NK-92 treated with Interleukin-12 subunit alpha and Interleukin-12 subunit beta, amount 100 ng/mL, for 24 hours (cell line): Measurements from ENCODE around the gene STRA8.
A peak's percentile ranks its signal among the peaks of the same experiment; 100 is the strongest.

ENCODE experiments used
- DNase-seq: peaks from one replicate; lab custom pipeline; 2025; lab: John Stamatoyannopoulos, UW

Gene STRA8

DNA sequence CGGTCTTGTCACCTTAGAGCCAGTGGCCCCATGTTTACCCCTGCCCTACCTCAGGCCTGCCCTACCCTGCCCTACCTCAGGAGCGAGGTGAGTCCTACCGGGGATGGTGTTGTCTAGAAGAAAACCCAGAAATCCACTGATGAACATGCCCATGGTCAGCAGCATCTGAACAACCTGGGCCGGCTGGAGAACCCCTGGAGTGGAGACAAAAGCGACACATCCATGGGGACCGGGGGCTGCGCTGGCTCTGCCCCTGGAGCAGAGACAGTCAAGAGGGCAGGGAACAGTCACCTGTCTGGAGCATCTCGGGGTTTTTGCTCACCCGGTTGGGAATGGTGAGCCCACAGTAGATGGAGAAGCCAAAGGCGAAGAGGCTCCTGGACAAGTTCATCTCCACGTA, 36.3 kb downstream of the STRA8 start:
- DNase-seq, result no peak

DNA sequence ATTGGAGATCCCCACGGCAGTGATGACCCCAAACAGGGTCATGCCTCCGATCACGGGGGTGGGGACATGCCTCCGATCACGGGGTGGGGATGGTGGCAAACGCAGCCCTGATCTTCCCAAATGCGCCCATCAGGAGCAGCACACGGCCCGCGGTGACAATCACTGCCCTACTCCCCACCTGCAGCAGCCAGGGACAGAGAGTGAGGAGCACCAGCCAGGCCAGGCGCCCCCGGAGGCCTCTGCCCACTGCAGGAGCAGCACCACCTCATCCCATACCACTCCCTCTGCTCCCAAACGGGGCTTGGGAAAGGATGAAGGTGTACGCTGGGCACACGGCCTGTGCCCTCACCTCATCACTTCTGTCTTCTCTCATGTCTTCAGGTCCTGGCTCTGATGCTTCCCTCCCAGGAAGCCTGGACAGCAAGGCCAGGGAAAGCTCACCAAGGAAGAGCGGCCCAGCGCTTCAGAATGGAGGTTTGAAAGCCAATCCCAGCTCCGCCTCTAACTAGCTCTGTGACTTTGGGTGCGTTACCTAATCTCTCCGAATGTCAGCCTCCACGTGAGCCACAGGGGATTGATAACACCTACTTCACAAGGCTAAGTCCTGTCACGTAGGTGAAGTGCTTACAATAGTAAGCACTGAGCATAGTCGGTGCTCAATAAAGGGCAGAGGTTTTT, 37.1 kb downstream of the STRA8 start:
- no peak for DNase-seq

DNA sequence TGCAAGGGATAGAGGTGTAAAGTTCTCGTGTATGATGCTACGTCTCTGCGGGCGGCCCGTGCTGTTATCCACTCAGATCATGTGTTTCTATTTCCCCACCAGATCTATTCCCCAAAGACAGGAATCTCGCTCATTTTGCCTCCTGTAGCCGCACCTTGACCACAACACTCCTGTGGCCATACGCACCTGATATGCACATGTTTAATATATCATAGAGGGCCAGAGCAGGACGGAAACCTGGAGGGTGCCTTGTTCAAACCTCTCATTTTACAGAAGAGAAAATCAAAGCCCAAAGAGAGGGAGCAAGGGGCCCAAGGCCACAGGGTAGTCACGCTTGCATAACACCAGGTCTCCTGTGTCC, 37.6 kb downstream of the STRA8 start:
- DNase-seq, result no peak

DNA sequence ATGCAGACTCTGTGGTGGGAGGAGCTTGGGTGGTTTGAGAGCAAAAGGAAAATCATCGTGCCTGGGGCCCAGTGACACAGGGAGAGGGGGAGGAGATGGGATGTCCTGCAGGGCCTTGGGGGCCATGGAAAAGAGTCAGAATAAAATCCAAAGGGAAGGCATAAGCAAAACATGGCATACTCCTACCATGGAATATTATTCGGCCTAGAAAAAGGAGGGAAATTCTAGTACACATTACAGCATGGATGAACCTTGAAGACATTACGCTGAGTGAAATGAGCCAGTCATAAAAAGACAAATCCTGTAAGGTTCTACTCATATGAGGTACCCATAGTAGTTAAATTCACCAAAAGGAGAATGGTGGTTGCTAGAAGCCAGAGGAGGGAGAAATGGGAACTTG, 38.7 kb downstream of the STRA8 start:
- no peak for DNase-seq

GRCh38 chr7:135273581-135273980, 39.9 kb downstream of the STRA8 start:
- DNase-seq, result no peak

DNA sequence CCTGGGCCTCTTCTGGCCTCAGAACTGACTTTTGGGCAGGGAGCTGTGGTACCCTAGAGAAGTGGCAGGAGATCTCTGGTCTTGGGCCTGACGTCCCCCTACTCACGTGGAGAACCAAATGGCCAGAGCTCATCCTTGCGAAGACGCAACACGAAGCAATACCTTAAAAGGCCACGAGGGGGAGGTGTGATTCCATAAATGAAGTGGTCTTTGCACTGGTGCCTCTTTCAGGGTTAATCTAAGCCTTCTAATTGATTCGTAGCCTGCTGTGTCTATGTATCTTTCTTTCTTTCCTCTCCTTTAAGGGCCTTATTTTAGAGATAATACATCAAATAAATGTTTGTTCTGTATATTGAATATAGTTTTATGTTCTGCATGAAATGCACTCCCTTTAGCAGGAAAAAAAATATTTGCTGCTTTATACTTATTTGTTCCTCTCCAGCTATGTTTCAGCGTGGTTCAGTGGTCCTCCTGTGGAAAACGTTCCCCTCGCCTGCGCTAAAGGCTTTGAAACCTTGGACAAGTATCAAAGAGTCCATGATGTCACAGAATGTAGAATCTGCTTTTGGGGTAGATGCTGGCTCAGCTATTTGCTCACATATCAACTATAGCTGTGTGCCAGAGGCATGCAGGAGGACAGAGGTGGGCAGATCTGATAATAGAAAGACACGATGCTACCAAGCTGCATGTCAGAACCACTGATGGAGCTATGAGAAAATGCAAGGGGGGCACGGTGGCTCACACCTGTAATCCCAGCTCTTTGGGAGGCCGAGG, 41.0 kb downstream of the STRA8 start:
- peak; percentile 29 for DNase-seq

DNA sequence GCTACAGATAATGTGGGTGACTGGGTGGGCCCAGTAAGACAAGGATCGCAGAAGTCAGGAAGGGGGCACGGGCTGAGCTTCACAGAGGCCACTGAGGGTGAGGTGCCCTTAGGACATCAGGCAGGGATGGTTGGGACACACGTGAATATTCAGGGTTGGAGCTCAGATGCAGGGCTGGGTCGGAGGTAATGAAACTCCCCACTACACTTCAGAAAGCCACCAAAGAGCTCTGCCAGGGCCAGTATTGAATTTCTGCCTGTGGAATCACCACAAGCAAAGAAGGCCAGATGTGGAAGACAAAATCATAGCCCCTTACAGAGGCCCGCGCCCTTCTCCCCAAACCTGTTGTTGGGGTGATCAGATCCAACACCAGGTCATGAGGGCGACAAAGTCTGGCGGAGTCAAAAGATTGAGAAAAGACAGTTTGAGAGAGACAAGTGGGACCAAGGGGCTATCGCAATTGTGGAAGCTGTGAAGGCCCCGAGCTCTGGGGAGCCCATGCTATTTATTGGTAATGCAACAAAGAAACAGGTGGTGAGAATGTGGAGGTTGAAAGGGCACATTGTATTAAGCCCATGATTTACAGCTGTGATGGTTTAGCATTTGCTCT, 42.4 kb downstream of the STRA8 start:
- DNase-seq, result no peak

GRCh38 chr7:135277161-135277560, 43.5 kb downstream of the STRA8 start:
- DNase-seq, result no peak

DNA sequence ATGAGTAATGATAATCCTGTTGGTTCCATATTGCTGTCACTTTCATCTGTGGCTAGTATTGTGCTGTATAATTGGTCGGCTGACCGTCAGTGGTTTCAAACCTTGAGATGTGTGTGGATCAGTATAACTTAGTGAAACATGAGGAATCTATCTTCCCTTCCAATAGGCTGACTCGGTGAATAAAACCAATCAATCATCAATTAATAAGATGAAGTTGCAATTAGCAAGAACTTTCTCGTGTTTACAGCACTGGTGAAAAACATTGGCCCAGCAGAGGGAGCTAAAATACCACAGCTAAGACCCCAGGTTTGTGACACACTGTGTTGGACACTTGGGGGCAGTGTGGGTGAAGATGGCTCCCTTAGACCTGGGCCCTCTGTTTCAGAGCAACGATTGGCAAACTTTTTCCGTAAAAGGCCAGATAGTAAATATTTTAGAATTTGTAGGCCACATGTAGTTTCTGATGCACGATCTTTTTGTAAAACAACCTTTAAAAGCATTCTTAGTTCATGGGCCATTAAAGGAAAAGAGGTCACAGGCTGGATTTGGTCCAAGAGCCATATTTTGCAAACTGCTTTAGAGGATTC, 47.8 kb downstream of the STRA8 start:
- DNase-seq, result peak; percentile 54

DNA sequence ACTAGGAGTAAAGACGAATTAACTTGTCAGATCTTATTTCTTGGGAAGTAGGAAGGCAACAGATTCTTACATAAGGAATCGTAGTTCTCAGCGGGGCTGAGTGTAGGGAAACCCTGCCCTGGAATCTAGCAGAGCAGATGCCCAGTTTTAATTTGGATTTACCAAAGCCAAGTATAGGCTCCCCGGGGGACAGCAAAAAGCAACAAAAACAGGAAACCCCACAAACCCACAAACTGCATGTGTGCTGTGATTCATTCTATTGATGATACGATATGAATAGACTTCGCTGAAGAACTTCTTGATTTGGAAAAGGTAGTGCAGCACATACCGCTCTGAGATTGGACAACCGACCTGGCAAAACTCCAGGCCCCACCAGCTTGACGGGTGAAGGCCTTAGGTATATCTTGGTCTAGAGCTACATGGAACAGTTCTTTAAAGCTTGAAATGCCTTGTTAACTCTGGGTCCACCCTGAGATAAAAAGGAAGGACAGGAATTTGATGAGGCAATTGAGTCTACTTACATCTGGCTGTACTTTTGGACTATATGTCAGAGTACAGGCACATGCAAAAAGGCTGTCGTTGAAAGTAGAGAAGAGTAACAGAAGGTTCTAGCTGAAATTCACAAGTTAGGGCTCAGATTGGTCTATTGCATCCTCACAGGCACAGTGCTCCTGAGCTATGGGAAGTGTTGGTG, 49.1 kb downstream of the STRA8 start:
- DNase-seq, result no peak

DNA sequence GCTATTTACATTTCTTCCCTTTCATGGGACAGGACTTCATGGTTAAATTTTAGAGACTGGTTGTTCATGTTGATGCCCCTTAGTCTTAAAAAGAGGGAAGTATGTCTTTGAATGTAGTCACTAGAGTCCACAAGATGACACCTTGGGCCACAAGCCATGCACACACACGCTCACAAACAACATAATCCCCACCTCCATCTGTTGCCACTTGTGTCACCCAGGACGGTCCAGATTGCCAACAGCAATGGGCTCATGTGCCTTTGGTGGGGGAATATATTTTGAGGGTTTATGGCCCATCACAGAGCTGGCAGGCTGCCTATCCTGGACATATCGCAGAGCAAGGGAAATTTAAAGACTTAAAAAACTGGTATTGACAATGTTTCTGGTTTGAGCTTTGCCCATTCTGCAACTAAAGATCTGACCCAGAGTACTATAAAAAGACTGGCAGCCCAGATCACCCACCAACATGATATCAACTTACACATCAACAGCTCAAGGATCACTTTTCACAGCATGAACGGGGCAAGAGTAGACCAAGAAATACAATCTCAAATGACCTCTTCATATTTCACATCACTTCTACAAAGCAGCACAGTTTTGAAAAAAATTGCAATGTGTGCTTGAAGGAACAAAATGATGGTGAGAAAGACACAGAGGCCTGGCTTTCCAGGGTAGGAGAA, 50.5 kb downstream of the STRA8 start:
- DNase-seq, result no peak

DNA sequence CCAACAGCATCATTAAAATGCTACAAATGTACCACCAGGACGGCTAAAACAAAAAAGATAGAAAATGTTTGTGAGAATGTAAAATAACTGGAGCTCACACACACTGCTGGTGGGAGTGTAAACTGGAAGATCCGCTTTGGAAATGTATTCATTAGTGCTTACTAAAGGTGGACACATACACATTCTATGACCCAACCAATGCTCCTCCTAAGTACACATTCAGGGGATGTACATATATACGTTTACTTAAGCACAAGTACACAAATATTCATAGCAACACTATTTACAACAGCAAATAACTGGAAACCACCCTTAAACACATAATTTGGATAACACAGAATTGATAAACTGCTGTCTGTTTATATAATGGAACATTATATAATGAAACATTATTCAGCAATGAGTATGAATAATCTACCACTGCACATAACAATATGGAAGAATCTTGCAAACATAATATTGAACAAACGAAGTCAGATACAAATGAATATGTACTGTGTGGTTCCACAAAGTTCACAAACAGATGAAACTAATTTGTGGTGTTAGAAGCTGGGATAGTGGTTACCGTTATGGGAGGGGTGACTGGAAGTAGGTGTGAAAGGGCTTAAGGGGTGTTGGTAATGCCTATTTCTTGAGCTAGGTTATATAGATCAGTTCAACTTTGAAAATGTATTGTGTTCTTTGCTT, 52.1 kb downstream of the STRA8 start:
- no peak for DNase-seq

DNA sequence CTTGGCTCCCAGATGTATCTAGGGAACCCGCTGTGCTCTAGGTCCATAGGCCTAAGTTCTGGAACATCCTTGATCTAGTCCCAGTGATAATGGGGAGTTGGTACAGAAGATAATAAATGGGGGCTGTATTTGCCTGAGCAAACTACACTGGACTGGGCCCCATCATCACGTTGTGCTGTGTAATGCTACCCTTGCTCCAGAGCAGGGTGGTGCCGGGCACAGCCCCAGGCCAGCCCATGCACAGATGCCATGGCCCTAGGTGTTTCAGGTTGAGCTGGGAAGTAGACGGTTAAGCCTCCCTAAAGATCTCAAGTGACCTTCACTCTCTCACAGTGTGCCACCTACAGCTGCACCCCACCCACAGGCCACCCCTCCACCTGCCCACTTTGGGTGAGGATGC, 53.2 kb downstream of the STRA8 start:
- no peak for DNase-seq

- no peak for DNase-seq
Observed at GRCh38 chr7:135290594-135290993, 57.0 kb downstream of the STRA8 start.

GRCh38 chr7:135291809-135292253, 58.2 kb downstream of the STRA8 start:
- DNase-seq, result no peak

DNA sequence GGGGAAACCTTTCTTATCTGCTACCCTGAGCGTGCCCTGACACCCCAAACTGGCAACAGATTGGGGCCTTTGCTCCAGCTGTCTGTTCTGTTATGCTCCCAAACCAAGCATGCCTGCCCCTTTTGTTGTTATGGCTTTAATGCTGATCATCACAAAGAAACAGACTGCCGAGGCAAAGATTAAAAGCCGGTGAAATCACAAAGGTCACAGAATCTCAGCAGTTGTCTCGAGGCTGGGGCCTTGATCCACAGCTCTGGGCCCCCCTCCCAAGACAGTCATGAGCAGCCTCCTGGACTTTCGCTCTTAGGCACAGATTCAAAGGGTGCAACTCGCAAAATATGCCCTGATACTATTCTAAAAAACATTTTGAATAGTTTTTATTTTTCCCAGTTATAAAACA, 65.6 kb downstream of the STRA8 start:
- DNase-seq, result no peak

DNA sequence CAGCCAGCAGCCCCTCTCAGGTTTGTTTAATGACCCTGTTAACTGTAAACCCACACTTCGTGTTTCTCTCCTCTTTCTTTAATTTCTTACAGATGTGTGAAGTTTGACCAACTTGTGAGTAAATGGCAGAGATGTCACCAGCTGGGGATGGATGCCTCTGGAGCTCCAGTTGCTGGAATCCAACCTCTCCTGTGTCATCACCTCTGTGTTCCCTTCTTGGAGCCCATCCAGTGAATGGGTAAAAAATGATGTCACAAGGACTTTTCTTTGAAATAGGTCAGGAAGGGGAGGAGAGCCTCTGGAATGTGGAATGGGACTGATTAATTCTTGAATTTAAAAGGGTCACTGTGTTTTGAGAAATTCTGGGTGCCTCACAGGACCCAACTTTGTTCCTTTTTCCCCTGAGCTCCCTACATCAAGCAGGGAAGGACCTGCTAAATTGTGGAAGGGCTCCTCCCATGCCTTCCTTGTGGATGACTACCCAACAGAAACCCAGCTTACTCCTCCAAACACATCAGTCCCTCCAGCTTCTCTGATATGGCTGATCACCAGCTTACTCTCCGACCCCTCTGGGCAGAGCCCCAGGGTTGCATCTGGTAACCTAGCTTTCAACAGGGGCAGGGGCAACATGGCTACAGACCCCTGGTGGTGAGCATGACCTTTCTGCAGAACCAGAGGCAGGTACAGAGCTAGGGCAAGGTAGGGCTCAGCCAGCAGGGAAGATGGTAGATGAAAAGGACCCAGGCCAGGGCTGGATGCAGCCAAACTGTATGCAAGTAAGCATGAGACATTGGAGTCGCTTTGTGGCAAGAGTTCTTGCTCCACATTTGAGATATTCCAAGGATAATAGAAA, 67.5 kb downstream of the STRA8 start:
- no peak for DNase-seq
